Activated naive CD4-positive, alpha-beta T cell treated with anti-CD3 and anti-CD28 coated beads, Interleukin-2, amount 50 U/mL, for 72 hours (primary cell): ENCODE measurements around the gene ZNF878. TPM values are rescaled to one million over a fixed set of nuclear protein-coding genes. Genes with fewer than 3 reads are reported as not detected.
"Not testable (repeated sequence)": the region's sequence is repeated elsewhere in the genome, so short reads cannot be mapped to it uniquely, and the experiment has no call there.

Source experiments
- ATAC-seq, 2 donors: fragments of 150-1000 bp; cut with Tn5 transposase; 2 replicates each; pipeline ENCODE4 v1.10.0; 2021; ENCODE audit warnings: mild to moderate bottlenecking in 2 of 2, moderate library complexity in 2 of 2
- DNase-seq, 2 donors: peaks; one replicate each; pipeline ENCODE4 v3.0.0; 2021 to 2022; ENCODE audit warnings: low spot score in 2 of 2
- H3K27ac Mint-ChIP-seq, 2 donors: one replicate each; pipeline ENCODE4 v1.8.0; 2022; ENCODE audit warnings: mild to moderate bottlenecking in 2 of 2, mixed read lengths in 2 of 2
- H3K36me3 Mint-ChIP-seq, 2 donors: one replicate each; pipeline ENCODE4 v1.8.0; 2022; ENCODE audit warnings: mixed read lengths in 2 of 2
- H3K9me3 Mint-ChIP-seq, 2 donors: one replicate each; pipeline ENCODE4 v1.8.0; 2022; ENCODE audit warnings: mixed read lengths in 2 of 2
- total RNA-seq, 2 donors: library from RNA; stranded (reverse); gene quantifications; one replicate each; pipeline ENCODE4 v1.2.3, GENCODE V29; 2022

Gene ZNF878
- 1 to 10 TPM in 1 of 2 donors, under 1 TPM in 1; 0.59 to 1.3 TPM for total RNA-seq

- ATAC-seq: peak; percentile 93 to 94
- peak; percentile 67 to 80 for DNase-seq
- Mint-ChIP-seq H3K36me3 (peaks cover 5 to 16% of the 10 kb centered on the region in 2 donors), H3K27ac (peak within 1 kb of the TSS; percentile 18 to 75), H3K9me3 (no peaks in the 10 kb centered on the region)
Measured at GRCh38 chr19:12052497-12053169, at the start of gene ZNF878. TSS of gene ZNF878 (minus strand) at chr19:12052961. CDS start at chr19:12052801, 160 bp downstream.

DNA sequence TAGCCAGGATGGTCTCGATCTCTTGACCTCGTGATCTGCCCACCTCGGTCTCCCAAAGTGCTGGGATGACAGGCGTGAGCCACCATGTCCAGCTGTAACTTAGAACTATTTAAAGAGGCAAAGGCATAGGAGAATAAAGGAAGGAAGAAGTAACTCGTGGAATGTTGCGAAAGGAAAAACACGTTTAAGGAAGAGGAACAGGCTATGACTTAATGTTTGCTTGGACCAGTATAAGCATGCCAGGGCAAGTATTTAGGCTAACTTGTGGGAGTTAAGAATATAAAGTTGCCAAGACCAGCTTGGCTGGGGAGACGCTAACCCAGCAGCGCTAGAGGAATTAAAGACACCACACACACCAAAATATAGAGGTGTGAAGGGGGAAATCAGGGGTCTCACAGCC lies 45.3 kb upstream of the ZNF878 start:
- ATAC-seq: no peak
- Mint-ChIP-seq H3K27ac (no peak overlapping the region), H3K36me3 (peaks cover 14 to 48% of the 10 kb centered on the region in 2 donors), H3K9me3 (peaks cover 4 to 17% of the 10 kb centered on the region in 2 donors)
- no peak for DNase-seq

GRCh38 chr19:12095111-12095790 lies 42.5 kb upstream of the ZNF878 start:
- Mint-ChIP-seq H3K36me3 (peaks cover 9 to 49% of the 10 kb centered on the region in 2 donors), H3K27ac (no peak overlapping the region), H3K9me3 (peaks cover 4 to 9% of the 10 kb centered on the region in 2 donors)
- ATAC-seq: no peak
- no peak for DNase-seq

DNA sequence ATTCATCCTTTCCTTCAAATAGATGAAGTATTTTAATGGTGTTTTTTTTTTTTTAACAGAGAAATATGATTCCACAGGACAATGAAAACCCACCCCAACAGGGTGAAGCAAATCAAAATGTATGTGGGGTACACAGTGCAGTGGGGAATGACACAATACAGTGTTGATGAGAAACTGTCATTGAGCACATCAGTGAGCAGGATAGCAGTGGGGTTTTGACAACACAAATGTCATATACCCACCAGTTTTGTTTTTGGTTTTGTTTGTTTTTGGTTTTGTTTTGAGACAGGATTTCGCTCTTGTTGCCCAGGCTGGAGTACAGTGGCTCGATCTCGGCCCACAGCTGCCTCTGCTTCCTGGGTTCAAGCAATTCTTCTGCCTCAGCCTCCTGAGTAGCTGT lies 41.0 kb upstream of the ZNF878 start:
- H3K9me3 Mint-ChIP-seq: peaks cover 4 to 9% of the 10 kb centered on the region in 2 donors
- ATAC-seq (no peak), DNase-seq (no peak)
- peaks cover 9 to 35% of the 10 kb centered on the region in 2 donors for H3K36me3 Mint-ChIP-seq
- no peak overlapping the region for H3K27ac Mint-ChIP-seq

GRCh38 chr19:12092956-12093355 lies 40.2 kb upstream of the ZNF878 start:
- no peak for ATAC-seq
- H3K36me3 Mint-ChIP-seq: peaks cover 6 to 27% of the 10 kb centered on the region in 2 donors
- DNase-seq: no peak
- H3K27ac Mint-ChIP-seq: peak overlapping the region in 1 of 2 donors; percentile 86
- peaks cover 2 to 7% of the 10 kb centered on the region in 2 donors for H3K9me3 Mint-ChIP-seq

- ATAC-seq (peak; percentile 90 to 92), DNase-seq (peak; percentile 71 to 78)
- H3K27ac Mint-ChIP-seq: peak overlapping the region; percentile 33 to 86
- peaks cover 0 to 5% of the 10 kb centered on the region in 2 donors for H3K9me3 Mint-ChIP-seq
- peaks cover 4 to 25% of the 10 kb centered on the region in 2 donors for H3K36me3 Mint-ChIP-seq
Measured at GRCh38 chr19:12092065-12092867, 39.5 kb upstream of the ZNF878 start.

DNA sequence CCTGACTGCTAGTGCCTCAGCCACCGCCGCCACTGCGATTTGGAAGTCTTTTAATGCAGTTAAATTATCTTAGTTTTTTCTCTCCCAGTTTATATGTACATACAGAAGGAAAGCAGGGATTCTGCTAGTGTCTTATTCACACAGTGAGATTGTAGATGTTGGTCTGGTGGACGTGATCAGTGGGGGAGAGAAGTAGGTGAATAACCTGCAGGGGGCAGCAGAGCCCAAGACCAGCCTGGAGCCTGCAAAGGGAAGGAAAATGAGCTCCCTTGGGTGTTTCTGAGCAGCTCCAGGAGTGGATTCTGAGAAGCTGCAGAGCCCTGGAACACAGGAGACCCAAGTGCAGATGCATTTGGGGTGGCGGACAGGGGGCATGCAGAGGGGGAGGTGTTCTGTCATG lies 38.0 kb upstream of the ZNF878 start:
- peaks cover 3 to 25% of the 10 kb centered on the region in 2 donors for H3K36me3 Mint-ChIP-seq
- peaks cover 0 to 5% of the 10 kb centered on the region in 2 donors for H3K9me3 Mint-ChIP-seq
- ATAC-seq: peak; percentile 41 to 58
- DNase-seq: peak; percentile 64 to 73
- H3K27ac Mint-ChIP-seq: no peak overlapping the region

GRCh38 chr19:12085074-12085818 lies 32.5 kb upstream of the ZNF878 start:
- H3K27ac Mint-ChIP-seq: no peak overlapping the region
- peaks cover 6 to 18% of the 10 kb centered on the region in 2 donors for H3K36me3 Mint-ChIP-seq
- peaks cover 0 to 6% of the 10 kb centered on the region in 2 donors for H3K9me3 Mint-ChIP-seq
- no peak for DNase-seq
- ATAC-seq: peak in 1 of 2 donors; percentile 64

DNA sequence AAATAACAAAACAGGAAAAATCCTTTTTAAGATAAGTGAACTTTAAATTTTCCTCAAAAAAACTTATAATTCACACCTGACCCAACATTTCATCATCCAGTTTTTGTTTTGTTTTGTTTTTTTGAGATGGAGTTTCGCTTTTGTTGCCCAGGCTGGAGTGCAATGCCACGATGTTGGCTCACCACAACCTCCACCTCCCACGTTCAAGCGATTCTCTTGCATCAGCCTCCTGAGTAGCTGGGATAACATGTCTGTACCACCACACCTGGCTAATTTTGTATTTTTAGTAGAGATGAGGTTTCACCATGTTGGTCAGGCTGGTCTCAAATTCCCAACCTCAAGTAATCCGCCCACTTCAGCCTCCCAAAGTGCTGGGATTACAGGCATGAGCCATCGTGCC lies 30.6 kb upstream of the ZNF878 start:
- H3K36me3 Mint-ChIP-seq: peaks cover 15 to 30% of the 10 kb centered on the region in 2 donors
- ATAC-seq, DNase-seq, H3K27ac Mint-ChIP-seq, H3K9me3 Mint-ChIP-seq: not testable (repeated sequence)

DNA sequence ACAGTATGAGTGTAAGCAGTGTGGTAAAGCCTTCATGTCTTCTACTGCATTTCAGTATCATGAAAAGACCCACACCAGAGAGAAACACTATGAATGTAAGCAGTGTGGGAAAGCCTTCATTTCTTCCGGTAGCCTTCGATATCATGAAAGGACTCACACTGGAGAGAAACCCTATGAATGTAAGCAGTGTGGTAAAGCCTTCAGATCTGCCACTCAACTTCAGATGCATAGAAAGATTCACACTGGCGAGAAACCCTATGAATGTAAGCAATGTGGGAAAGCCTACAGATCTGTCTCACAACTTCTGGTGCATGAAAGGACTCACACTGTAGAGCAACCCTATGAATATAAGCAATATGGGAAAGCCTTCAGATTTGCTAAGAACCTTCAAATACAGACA lies 24.6 kb upstream of the ZNF878 start:
- Mint-ChIP-seq H3K36me3 (peaks cover 55 to 80% of the 10 kb centered on the region in 2 donors), H3K9me3 (peaks cover 31 to 39% of the 10 kb centered on the region in 2 donors), H3K27ac (no peak overlapping the region)
- ATAC-seq: no peak
- no peak for DNase-seq

GRCh38 chr19:12076331-12076730 lies 23.6 kb upstream of the ZNF878 start:
- not testable (repeated sequence) for ATAC-seq, H3K27ac Mint-ChIP-seq, DNase-seq
- Mint-ChIP-seq H3K36me3 (peaks cover 52 to 77% of the 10 kb centered on the region in 2 donors), H3K9me3 (peaks cover 31 to 39% of the 10 kb centered on the region in 2 donors)

- H3K36me3 Mint-ChIP-seq: peaks cover 52 to 78% of the 10 kb centered on the region in 2 donors
- H3K9me3 Mint-ChIP-seq: peaks cover 34 to 37% of the 10 kb centered on the region in 2 donors
- no peak overlapping the region for H3K27ac Mint-ChIP-seq
- ATAC-seq (no peak), DNase-seq (no peak)
Measured at GRCh38 chr19:12075538-12076139, 22.9 kb upstream of the ZNF878 start.

DNA sequence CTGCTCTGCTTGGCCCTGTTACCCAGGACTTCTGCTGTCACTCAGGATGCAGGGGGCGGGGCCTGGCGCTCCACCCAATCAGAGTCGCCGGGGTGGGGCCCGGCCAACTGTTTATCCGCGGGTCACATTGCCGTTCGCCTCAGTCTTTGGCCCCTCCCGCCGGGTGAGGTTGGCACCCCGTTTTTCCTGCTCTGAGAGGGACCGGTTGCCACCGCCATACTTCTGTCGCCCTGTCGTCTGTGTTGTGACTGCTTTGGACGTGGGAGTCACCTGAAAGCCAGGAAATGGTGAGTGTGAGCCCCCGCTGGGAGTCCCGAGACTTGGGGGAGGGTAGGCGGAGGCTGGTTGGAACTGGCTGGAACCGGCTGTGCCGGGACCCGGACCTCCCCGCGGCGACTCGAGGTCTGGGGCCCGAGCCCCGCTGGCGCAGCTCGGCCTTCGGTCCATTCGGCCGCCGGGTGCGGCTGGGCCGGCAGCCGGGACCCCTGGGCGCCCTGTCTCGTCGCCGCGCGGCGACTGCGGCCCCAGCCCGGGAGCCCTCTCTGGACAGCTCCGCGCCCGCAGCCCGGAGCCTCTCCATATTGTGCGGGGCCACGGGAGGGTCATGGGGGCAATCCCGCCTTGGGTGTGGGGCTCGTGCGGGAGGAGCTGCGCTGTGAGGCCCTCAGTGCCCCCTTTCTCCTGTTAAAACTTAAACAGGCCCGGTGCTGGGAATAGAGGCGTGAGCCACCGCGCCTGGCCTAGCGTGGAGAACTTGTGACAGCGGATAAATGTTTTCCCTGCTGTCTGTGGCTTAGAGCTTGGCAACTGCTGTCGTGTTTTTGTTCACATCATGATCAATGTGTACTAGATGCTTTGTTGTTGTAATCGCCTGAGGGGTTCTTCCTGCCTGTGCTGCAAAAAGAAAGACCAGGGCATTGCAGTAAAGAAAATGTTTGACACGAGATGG lies 12.1 kb upstream of the ZNF878 start, which contains the start of gene ZNF844:
ZNF844 (plus strand) TSS at position 142 of the 949 bp plus-strand sequence; CDS start at position 285, 143 bp downstream.
- Mint-ChIP-seq H3K9me3 (peaks cover 4 to 7% of the 10 kb centered on the region in 2 donors), H3K27ac (peak within 1 kb of the TSS in 1 of 2 donors; percentile 89), H3K36me3 (peaks cover 11 to 24% of the 10 kb centered on the region in 2 donors)
- DNase-seq: peak; percentile 78 to 93
- peak; percentile 87 to 95 for ATAC-seq

DNA sequence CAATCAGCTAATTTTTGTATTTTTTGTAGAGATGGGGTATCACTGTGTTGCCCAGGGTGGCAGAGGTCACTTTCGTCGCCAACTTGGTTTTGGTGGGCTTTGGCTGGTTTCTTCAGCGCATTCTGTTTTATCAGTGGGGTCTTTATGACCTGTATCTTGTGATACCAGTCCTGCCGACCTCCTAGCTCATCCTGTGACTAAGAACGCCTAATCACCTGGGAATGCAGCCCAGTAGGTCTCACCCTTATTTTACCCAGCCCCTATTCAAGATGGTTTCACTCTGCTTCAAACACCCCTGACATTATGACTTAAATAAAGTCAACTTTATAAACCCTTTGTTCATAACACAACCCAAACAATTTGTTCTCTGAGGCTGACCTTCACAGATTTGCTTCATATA lies 3.0 kb upstream of the ZNF878 start:
- no peaks in the 10 kb centered on the region for H3K9me3 Mint-ChIP-seq
- H3K36me3 Mint-ChIP-seq: peaks cover 5 to 11% of the 10 kb centered on the region in 2 donors
- H3K27ac Mint-ChIP-seq: no peak overlapping the region
- DNase-seq (no peak), ATAC-seq (no peak)

DNA sequence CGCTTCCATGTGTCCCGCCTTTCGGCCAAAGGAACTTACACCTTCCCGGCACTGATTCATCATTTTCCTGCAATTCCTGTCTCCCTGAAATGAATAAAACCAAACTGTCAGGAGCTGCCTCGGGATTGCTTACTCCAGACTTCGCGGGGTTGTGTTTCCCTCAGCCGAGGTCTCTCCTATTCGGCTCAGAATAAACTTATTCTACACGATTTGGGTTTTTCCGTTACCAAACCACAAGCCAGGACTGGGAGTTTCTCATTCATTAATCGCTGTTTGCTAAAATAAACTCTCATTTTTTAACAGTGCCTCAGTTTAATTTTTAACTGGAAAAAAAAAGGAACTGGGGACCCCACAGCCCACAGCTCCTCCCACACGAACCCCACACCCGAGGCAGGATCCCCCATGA lies 667 bp downstream of the ZNF878 start:
- no peak for ATAC-seq
- DNase-seq: no peak
- H3K9me3 Mint-ChIP-seq: no peaks in the 10 kb centered on the region
- H3K27ac Mint-ChIP-seq: peak overlapping the region; percentile 18 to 57
- peaks cover 5 to 16% of the 10 kb centered on the region in 2 donors for H3K36me3 Mint-ChIP-seq
